ENCODE results near the gene KANSL3.

KANSL3 gene

GRCh38 chr2:96651793-96652192, 13.7 kb upstream of the KANSL3 start:
- DNase-seq: no peak

GRCh38 chr2:96649342-96649741, 11.2 kb upstream of the KANSL3 start:
- DNase-seq: no peak

- DNase-seq: no peak
Observed at GRCh38 chr2:96648306-96648930, 10.3 kb upstream of the KANSL3 start.

GRCh38 chr2:96647681-96648080, 9.6 kb upstream of the KANSL3 start:
- DNase-seq: no peak

- DNase-seq: peak; percentile 54
Observed at GRCh38 chr2:96642564-96643360, 4.7 kb upstream of the KANSL3 start, which contains the start of gene FER1L5. Gene FER1L5 (plus strand): TSS chr2:96642764. CDS start chr2:96642837, 73 bp downstream.

GRCh38 chr2:96637385-96638143, 548 bp downstream of the KANSL3 start:
- DNase-seq: peak; percentile 89

GRCh38 chr2:96636551-96637171, 1.5 kb downstream of the KANSL3 start:
- no peak for DNase-seq

- no peak for DNase-seq
Observed at GRCh38 chr2:96633641-96634040, 4.5 kb downstream of the KANSL3 start.

- no peak for DNase-seq
Observed at GRCh38 chr2:96631804-96632435, 6.2 kb downstream of the KANSL3 start.

- DNase-seq: no peak
Observed at GRCh38 chr2:96626553-96626942, 11.6 kb downstream of the KANSL3 start.

- DNase-seq: no peak
Observed at GRCh38 chr2:96625571-96626552, 12.2 kb downstream of the KANSL3 start.

- DNase-seq: no peak
Observed at GRCh38 chr2:96623116-96623515, 15.0 kb downstream of the KANSL3 start.

GRCh38 chr2:96622544-96622943, 15.6 kb downstream of the KANSL3 start:
- no peak for DNase-seq

- no peak for DNase-seq
Observed at GRCh38 chr2:96618596-96619283, 19.4 kb downstream of the KANSL3 start.

GRCh38 chr2:96617012-96617411, 21.1 kb downstream of the KANSL3 start:
- no peak for DNase-seq

- no peak for DNase-seq
Observed at GRCh38 chr2:96616535-96616934, 21.6 kb downstream of the KANSL3 start.

- DNase-seq: no peak
Observed at GRCh38 chr2:96616128-96616527, 22.0 kb downstream of the KANSL3 start.

GRCh38 chr2:96608469-96609455, 29.4 kb downstream of the KANSL3 start:
- no peak for DNase-seq

- DNase-seq: no peak
Observed at GRCh38 chr2:96604104-96604503, 34.0 kb downstream of the KANSL3 start.

All from right hindlimb (tissue), 1 donor.